Nephron (organoid): ENCODE measurements around the gene TSPAN3.
A peak's percentile ranks its signal among the peaks of the same experiment; 100 is the strongest.

ENCODE experiments used
- H3K27ac Mint-ChIP-seq, 3 experiments: 2 replicates each; pipeline ENCODE4 v1.8.0; 2020; ENCODE audit warnings: mixed read lengths in 3 of 3, mild to moderate bottlenecking in 2 of 3, moderate library complexity in 1 of 3
- H3K27me3 Mint-ChIP-seq: 2 replicates; pipeline ENCODE4 v1.8.0; 2021; ENCODE audit warnings: low read depth, mild to moderate bottlenecking, moderate library complexity, mixed read lengths
- H3K36me3 Mint-ChIP-seq: 2 replicates; pipeline ENCODE4 v1.8.0; 2020; ENCODE audit warnings: low read depth, mixed read lengths
- H3K4me1 Mint-ChIP-seq: 2 replicates; pipeline ENCODE4 v1.8.0; 2020; ENCODE audit warnings: mixed read lengths
- H3K4me3 Mint-ChIP-seq, 3 experiments: 2 replicates each; pipeline ENCODE4 v1.8.0; 2020; ENCODE audit warnings: mild to moderate bottlenecking in 3 of 3, mixed read lengths in 3 of 3, moderate library complexity in 2 of 3
- H3K9me3 Mint-ChIP-seq: 2 replicates; pipeline ENCODE4 v1.8.0; 2020; ENCODE audit warnings: mixed read lengths
- TF ChIP-seq, protein P1 (sequence below), 3 experiments: fragments of 200-600 bp; sonication (generic); IDR thresholded peaks; one replicate each; pipeline ENCODE4 v1.5.0; 2021; ENCODE audit warnings: antibody characterized with exemption in 3 of 3; ENCODE audit not compliant: unreplicated experiment in 3 of 3

Gene TSPAN3

DNA sequence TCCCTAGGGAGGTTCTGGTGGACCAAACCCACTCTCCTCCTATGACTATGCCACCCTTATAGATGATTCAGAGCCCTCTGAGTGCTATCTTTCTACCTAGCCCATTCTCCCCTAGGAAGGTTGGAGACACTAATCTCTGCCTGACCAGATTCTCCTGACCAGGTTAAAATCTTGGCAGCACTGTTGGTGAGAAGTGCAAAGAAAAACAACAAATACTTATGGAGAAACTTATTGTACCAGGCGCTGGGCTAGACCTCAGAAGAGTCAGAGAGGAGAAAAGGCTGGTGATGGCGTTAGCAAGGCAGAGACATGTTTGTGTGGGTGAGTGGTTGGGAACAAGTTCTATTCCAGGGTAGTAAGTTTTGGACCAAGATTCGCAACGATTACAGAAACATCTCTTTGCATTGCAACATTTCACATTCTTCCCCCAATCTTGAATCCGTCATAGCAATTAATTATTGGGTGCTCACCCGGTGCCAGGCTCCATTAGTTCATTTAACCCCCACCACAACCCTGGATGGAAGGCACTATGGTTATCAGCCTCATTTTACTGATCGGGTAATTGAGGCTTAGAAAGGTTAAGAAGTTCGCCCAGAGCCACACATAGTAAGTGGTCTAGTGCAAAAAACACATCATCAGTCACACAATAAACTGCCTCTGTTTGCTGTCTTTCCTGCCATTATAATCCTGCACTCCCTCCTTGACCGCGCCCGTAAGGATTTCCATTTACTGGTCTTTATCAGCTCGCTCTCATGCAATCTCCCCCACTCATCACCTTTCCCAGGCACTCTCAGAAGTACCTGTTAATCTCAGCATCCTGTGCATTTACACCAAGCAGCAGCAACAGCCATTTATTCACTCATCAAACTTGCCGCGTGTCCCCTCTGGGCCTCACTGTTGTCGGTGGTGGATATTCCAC is 655 bp upstream of the TSPAN3 start:
- TF ChIP-seq, protein P1, sequence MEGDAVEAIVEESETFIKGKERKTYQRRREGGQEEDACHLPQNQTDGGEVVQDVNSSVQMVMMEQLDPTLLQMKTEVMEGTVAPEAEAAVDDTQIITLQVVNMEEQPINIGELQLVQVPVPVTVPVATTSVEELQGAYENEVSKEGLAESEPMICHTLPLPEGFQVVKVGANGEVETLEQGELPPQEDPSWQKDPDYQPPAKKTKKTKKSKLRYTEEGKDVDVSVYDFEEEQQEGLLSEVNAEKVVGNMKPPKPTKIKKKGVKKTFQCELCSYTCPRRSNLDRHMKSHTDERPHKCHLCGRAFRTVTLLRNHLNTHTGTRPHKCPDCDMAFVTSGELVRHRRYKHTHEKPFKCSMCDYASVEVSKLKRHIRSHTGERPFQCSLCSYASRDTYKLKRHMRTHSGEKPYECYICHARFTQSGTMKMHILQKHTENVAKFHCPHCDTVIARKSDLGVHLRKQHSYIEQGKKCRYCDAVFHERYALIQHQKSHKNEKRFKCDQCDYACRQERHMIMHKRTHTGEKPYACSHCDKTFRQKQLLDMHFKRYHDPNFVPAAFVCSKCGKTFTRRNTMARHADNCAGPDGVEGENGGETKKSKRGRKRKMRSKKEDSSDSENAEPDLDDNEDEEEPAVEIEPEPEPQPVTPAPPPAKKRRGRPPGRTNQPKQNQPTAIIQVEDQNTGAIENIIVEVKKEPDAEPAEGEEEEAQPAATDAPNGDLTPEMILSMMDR (IDR thresholded peaks at IDR 0.05; ENCODE audit: unreplicated experiment in 3 of 3), result no peak
- Mint-ChIP-seq H3K27ac (peak overlapping the region; percentile 52 to 88 (median 86)), H3K27me3 (peaks cover 13% of the 10 kb centered on the region), H3K9me3 (no peaks in the 10 kb centered on the region), H3K4me3 (peak overlapping the region; percentile 81 to 84 (median 83)), H3K36me3 (peaks cover 12% of the 10 kb centered on the region), H3K4me1 (peaks cover 30% of the 10 kb centered on the region)

DNA sequence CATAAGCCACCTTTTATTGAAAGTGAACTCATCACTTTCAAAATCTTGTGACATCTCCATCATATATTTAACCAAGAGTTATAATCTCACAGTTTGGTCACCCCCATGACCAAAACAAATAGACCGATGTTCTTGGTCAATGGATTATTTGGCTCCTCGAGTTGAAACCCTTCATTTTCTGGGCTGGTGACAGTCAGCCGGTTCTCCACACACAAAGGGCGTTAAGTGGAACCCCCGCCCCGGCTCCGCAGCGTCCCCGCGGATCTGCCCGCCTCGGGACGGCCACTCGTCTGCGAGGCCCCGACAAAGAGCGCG is 772 bp downstream of the TSPAN3 start:
- H3K4me1 Mint-ChIP-seq, result peaks cover 35% of the 10 kb centered on the region
- H3K36me3 Mint-ChIP-seq, result peaks cover 14% of the 10 kb centered on the region
- peak overlapping the region; percentile 79 to 97 (median 91) for H3K27ac Mint-ChIP-seq
- peak overlapping the region; percentile 84 to 97 (median 92) for H3K4me3 Mint-ChIP-seq
- TF ChIP-seq, protein P1 (IDR thresholded peaks at IDR 0.05; ENCODE audit: unreplicated experiment in 3 of 3), result no peak
- no peaks in the 10 kb centered on the region for H3K9me3 Mint-ChIP-seq
- H3K27me3 Mint-ChIP-seq, result peaks cover 13% of the 10 kb centered on the region

GRCh38 chr15:77069521-77070121 is 1.3 kb downstream of the TSPAN3 start:
- Mint-ChIP-seq H3K27me3 (peaks cover 13% of the 10 kb centered on the region), H3K4me1 (peaks cover 40% of the 10 kb centered on the region), H3K9me3 (no peaks in the 10 kb centered on the region), H3K27ac (peak overlapping the region; percentile 79 to 97 (median 91)), H3K4me3 (peak overlapping the region; percentile 84 to 97 (median 92)), H3K36me3 (peaks cover 14% of the 10 kb centered on the region)
- TF ChIP-seq, protein P1 (IDR thresholded peaks at IDR 0.05; ENCODE audit: unreplicated experiment in 3 of 3), result no peak

GRCh38 chr15:77068633-77069032 is 2.3 kb downstream of the TSPAN3 start:
- peaks cover 3% of the 10 kb centered on the region for H3K27me3 Mint-ChIP-seq
- H3K9me3 Mint-ChIP-seq, result no peaks in the 10 kb centered on the region
- peak overlapping the region; percentile 14 to 65 (median 40) for H3K27ac Mint-ChIP-seq
- peaks cover 50% of the 10 kb centered on the region for H3K4me1 Mint-ChIP-seq
- H3K36me3 Mint-ChIP-seq, result peaks cover 14% of the 10 kb centered on the region
- TF ChIP-seq, protein P1 (IDR thresholded peaks at IDR 0.05; ENCODE audit: unreplicated experiment in 3 of 3), result no peak
- peak overlapping the region; percentile 84 to 97 (median 92) for H3K4me3 Mint-ChIP-seq

GRCh38 chr15:77067691-77068367 is 3.1 kb downstream of the TSPAN3 start:
- Mint-ChIP-seq H3K4me1 (peaks cover 58% of the 10 kb centered on the region), H3K4me3 (peak overlapping the region; percentile 55 to 74 (median 64)), H3K27me3 (no peaks in the 10 kb centered on the region), H3K36me3 (peaks cover 14% of the 10 kb centered on the region), H3K9me3 (no peaks in the 10 kb centered on the region), H3K27ac (peak overlapping the region; percentile 31 to 80 (median 67))
- TF ChIP-seq, protein P1 (IDR thresholded peaks at IDR 0.05; ENCODE audit: unreplicated experiment in 3 of 3), result no peak
